ENCODE measurements around the gene SEPTIN12.

The SEPTIN12 gene

GRCh38 chr16:4783251-4783950 lies 4.7 kb downstream of the SEPTIN12 start:
- DNase-seq: no peak

GRCh38 chr16:4780235-4780634 lies 7.9 kb downstream of the SEPTIN12 start:
- no peak for DNase-seq

DNA sequence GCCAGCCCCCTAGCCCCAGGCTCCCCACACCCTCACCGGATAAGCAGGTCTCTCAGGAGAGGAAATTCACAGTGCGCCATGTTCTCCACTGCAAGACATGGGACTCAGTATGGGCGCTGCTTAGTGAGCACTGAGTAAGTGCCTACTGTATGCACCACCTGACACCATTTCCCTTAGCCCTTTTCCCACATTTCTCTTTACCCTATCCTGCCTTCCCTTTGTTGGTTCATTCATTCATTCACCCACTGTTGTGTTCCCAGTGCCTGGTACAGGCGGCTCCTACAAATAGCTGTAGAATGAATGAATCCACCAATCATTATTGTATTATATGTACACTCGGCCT lies 10.1 kb downstream of the SEPTIN12 start:
- DNase-seq: no peak

GRCh38 chr16:4777339-4778049 lies 10.7 kb downstream of the SEPTIN12 start:
- DNase-seq: no peak

- no peak for DNase-seq
These were observed 11.9 kb downstream of the SEPTIN12 start for GRCh38 chr16:4776141-4776705.

- no peak for DNase-seq
These were observed 13.1 kb downstream of the SEPTIN12 start for GRCh38 chr16:4775005-4775404.

DNA sequence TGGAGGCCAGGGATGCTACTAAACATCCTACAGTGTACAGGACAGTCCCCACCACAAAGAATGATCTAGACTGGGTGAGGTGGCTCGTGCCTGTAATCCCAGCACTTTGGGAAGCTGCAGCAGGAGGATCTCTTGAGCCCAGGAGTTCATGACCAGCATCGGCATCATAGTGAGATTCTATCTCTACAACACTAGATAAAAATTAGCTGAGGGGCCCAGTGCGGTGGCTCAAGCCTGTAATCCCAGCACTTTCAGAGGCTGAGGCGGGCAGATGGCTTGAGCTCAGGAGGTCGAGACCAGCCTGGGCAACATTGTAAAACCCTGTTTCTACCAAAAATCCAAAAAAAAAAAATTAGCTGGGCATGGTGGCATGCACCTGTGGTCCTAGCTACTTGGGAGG lies 15.8 kb downstream of the SEPTIN12 start:
- no peak for DNase-seq

DNA sequence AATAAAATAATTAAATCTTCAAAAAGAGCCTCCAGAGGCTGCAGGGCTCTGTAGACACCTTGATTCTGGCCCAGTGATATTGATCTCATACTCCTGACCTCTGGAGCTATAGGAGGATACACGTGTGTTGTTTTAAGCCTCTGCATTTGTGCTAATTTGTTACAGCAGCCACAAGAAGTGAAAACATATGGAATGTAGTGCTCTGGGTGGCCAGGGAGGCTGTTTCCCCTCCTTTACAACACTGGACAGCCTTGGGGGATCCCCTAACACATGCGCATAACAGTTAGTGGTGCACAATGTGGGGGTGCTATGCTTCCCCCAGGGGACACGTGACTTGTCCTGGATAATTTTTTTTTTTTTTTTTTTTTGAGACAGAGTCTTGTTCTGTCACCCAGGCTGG lies 16.5 kb downstream of the SEPTIN12 start:
- no peak for DNase-seq

GRCh38 chr16:4769306-4769638 lies 18.9 kb downstream of the SEPTIN12 start:
- no peak for DNase-seq

GRCh38 chr16:4768549-4769305 lies 19.4 kb downstream of the SEPTIN12 start:
- peak; percentile 95 for DNase-seq

GRCh38 chr16:4767872-4768548 lies 20.1 kb downstream of the SEPTIN12 start:
- no peak for DNase-seq

DNA sequence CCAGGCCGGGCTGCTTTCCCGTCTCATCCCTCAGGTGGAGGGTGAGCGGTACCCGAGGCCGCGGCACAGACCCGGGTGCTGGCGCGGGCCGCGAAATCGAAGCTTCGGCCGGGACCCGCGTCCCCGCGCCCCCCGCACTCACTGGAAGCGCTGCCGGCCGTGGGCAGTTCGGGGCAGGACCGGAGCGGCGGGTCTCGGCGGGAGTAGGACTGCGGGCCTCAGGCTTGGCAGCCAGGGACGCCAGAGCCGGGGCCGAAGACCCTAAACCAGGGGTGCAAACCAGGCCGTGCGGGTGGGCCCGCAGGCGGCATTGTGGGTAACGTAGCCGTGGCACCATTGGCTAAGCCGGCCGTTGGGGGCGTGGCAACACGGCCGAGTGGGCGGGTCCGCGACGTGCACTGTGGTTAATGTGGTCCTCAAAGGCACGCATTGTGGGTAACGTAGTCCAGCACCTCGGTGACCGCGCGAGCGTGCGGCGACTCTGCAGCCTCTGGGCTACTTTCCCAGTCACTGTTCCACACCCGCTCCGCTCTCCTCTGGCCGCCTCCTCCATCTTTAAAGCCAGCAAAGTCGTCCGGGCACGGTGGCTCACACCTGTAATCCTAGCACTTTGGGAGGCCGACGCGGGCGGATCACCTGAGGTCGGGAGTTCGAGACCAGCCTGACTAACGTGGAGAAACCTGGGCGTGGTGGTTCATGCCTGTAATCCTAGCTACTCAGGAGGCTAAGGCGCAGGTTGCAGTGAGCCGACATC lies 21.1 kb downstream of the SEPTIN12 start, which contains the start of gene ZNF500:
Gene ZNF500, minus strand, starts transcription at position 288 of the 754 bp plus-strand sequence. CDS start 1,184 bp downstream, outside the sequence.
- peak; percentile 94 for DNase-seq

DNA sequence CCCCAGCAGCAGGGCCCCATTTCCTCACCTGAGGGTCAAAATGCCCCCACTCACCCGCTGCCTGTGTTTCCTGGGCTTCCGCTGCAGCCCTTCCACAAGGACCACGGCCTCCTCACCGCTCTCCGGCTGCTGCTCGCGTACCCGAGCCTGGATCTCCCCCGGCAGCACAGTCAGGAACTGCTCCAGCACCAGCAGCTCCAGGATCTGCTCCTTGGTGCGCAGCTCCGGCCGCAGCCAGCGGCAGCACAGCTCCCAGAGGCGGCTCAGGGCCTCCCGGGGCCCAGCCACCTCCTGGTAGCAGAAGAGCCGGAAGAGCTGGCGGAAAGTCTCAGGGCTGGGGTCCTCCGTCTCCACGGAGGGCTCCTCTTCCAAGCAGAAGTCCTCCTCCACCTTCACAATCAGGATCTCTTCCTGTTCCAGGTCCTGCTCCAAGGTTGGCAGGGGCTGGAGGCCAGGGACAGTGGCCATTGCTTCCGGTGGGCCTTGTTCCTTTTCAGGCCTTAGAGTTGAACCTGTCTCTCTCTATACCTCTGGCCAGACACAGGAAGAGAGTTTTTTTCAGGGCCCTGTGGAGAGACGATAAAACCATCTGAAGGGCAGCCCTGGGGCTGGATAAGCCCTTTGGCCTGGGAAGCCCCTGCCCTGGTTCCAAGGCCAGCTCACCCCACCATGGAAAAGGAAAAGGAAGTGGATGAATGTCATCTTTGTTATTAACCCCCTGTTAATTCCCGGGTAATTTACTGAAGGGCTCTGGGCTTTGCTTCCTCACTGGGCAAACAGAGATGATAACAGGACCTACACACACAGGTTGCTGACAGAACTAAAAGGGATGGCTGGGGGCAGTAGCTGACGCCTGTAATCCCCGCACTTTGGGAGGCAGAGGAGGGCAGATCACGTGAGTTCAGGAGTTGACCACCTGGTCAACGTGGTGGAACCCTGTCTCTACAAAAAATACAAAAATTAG lies 22.4 kb downstream of the SEPTIN12 start:
- no peak for DNase-seq

GRCh38 chr16:4763791-4764190 lies 24.4 kb downstream of the SEPTIN12 start:
- DNase-seq: no peak

- DNase-seq: no peak
These were observed 25.9 kb downstream of the SEPTIN12 start for GRCh38 chr16:4762205-4762604.

DNA sequence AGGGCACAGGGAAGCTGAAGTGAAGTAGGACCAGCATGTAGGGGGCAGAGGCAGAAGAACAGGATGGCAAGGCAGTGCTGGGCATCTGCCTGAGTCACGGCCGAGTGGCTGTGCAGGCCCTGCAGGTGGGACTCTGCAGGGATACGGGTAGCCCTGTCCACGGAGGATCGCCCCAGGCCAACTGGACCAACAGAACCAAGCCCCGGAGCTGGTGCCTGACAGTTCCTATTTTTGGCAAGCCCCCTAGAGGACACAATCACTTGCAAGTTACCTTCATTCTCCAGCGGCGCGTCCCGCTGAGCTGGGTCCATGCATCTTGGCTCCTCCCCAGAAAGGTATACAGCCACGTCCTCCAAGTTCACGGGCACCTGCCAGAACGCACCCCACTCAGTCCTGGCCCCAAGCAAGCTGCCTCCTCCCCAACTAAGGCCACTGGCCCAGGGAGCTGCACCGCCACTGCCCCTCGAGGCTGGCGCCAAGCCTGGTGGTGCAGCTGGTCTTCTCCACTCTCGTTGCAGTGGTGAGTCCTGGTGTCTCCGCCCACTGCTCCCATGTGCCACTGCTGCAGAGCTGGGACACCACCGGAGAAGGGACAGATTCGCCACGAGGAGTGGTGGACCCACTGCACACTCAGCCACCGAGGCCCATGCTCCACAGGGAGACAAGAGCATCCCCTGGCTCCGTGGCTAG lies 27.8 kb downstream of the SEPTIN12 start:
- DNase-seq: no peak

- DNase-seq: no peak
These were observed 32.5 kb downstream of the SEPTIN12 start for GRCh38 chr16:4755687-4756086.

GRCh38 chr16:4754865-4755264 lies 33.3 kb downstream of the SEPTIN12 start:
- no peak for DNase-seq

- DNase-seq: no peak
These were observed 34.9 kb downstream of the SEPTIN12 start for GRCh38 chr16:4753227-4753626.

DNA sequence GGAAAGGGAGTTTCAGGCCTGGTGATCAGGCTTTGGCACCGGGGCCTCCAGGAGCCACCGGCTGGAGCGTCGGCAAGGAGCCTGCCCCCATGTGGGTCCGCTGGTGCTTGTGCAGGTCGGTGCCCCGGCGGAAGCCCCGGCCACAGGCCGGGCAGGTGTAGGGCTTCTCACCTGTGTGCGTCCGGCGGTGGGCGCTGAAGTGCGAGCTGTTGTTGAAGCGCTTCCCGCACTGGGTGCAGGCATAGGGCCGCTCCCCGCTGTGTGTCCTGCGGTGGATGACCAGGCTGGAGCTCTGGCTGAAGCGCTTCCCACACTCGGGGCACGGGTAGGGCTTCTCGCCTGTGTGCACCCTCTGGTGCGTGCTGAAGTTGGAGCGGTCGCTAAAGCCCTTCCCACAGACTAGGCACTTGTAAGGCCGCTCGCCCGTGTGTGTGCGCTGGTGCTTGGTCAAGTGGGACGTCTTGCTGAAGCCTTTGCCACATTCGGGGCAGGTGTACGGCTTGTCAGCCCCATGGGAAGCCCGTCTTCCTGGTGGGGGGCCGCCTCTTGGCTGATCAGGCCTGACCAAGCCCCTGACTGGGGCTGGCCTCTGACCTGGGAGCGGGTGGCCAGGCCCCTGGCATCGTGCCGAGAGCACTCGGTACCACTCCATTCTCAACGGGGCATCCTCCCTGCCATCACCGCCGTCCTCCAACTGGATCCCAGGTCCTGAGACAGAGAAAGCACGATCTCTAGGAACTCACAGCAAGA lies 35.6 kb downstream of the SEPTIN12 start:
- no peak for DNase-seq

Measured in fibroblast of skin of right quadriceps (primary cell).